Suprapubic skin (tissue), 4 donors: ENCODE data around the gene MARK4.

Experiments
- CTCF ChIP-seq, 2 donors: fragments of 200-600 bp in 1 of 2; fragments of 450-650 bp in 1 of 2; sonication (generic) in 1 of 2; IDR thresholded peaks; one replicate each; pipeline ENCODE4 v1.5.1; 2016 to 2019; ENCODE audit warnings: antibody characterized with exemption in 2 of 2, mild to moderate bottlenecking in 1 of 2, moderate library complexity in 1 of 2
- EP300 ChIP-seq: sonication (generic); formaldehyde crosslinking; IDR thresholded peaks from one replicate; pipeline ENCODE4 v1.6.1; 2017; ENCODE audit warnings: antibody characterized with exemption
- POLR2A ChIP-seq, 2 donors: fragments of 450-650 bp; IDR thresholded peaks; one replicate each; pipeline ENCODE4 v1.6.1; 2017; ENCODE audit warnings: antibody characterized with exemption in 2 of 2, mild to moderate bottlenecking in 2 of 2, moderate library complexity in 2 of 2
- POLR2AphosphoS5 ChIP-seq, 3 donors: sonication (generic); formaldehyde crosslinking; IDR thresholded peaks; one replicate each; pipeline ENCODE4 v1.6.1; 2017; ENCODE audit warnings: antibody characterized with exemption in 3 of 3

GRCh38 chr19:45291834-45292233, 40.8 kb downstream of the MARK4 start:
- TF ChIP-seq CTCF (IDR thresholded peaks at IDR 0.05) (no peak), POLR2A (IDR thresholded peaks at IDR 0.05) (no peak), POLR2AphosphoS5 (IDR thresholded peaks at IDR 0.05) (no peak), EP300 (no peak)
